ENCODE measurements around the gene COX5A. TPM values are rescaled to one million over a fixed set of nuclear protein-coding genes. Genes with fewer than 3 reads are reported as not detected.

COX5A gene
- total RNA-seq, 2 experiments from 2014 or later: 168 to 391 TPM

DNA sequence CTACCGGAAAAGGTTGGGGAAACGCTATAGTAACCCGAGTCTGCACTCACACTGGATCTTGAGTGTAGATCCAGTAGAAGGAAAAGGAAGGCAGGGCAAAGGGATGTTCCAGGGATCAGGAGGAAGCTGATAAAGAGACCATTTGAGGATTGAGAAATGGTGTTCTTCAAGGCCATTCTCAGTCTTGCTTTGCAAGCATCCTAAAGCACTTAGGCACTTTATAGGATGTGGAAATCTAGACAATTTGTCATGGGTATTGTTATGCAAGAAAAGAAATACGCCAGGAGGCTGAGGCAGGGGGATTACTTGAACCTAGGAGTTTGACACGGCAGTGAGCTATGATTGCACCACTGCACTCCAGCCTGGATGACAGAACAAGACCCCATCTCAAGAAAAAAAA, 44.3 kb upstream of the COX5A start:
- DNase-seq (ENCODE audit: low spot score): no peak
- ChIA-PET CTCF (ENCODE audit: unreplicated experiment) (no interaction called here), POLR2A (interaction anchor here (0.6 to 1.2 kb wide), 2 partner anchors 13 to 66 kb away, joined by 3 to 6 read pairs; partner anchors contain the start of gene SCAMP5)
- Histone ChIP-seq H3K4me1 (ENCODE audit: insufficient read depth, low read length, poor library complexity, severe bottlenecking) (peaks cover 4% of the 10 kb centered on the region), H3K4me3 (ENCODE audit: low read depth, low read length, poor library complexity, severe bottlenecking) (no peak overlapping the region), H3K9me3 (ENCODE audit: low read length) (no peaks in the 10 kb centered on the region), H3K36me3 (ENCODE audit: insufficient read depth, low read length) (no peaks in the 10 kb centered on the region), H4K20me1 (ENCODE audit: insufficient read depth, low read length) (no peaks in the 10 kb centered on the region), H3K27ac (ENCODE audit: low read depth, low read length, poor library complexity, severe bottlenecking) (no peak overlapping the region), H3K9me2 (ENCODE audit: insufficient read depth, low read length) (no peaks in the 10 kb centered on the region), H2AFZ (ENCODE audit: low read length) (no peak overlapping the region), H3K4me2 (ENCODE audit: low read length) (no peak overlapping the region), H3K79me2 (ENCODE audit: insufficient read depth, low read depth, low read length) (no peaks in the 10 kb centered on the region)
- no TSS peak for BruUV-seq (replicated peaks)
- TF ChIP-seq EZH2phosphoT487 (IDR thresholded peaks at IDR 0.05; ENCODE audit: borderline replicate concordance, low read depth, low read length): no peak
- TF ChIP-seq, protein P1, sequence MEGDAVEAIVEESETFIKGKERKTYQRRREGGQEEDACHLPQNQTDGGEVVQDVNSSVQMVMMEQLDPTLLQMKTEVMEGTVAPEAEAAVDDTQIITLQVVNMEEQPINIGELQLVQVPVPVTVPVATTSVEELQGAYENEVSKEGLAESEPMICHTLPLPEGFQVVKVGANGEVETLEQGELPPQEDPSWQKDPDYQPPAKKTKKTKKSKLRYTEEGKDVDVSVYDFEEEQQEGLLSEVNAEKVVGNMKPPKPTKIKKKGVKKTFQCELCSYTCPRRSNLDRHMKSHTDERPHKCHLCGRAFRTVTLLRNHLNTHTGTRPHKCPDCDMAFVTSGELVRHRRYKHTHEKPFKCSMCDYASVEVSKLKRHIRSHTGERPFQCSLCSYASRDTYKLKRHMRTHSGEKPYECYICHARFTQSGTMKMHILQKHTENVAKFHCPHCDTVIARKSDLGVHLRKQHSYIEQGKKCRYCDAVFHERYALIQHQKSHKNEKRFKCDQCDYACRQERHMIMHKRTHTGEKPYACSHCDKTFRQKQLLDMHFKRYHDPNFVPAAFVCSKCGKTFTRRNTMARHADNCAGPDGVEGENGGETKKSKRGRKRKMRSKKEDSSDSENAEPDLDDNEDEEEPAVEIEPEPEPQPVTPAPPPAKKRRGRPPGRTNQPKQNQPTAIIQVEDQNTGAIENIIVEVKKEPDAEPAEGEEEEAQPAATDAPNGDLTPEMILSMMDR (conservative IDR thresholded peaks at IDR 0.05; ENCODE audit: low read length): no peak
- intact Hi-C loops (cut with micrococcal nuclease; ENCODE audit: unreplicated experiment): no loop called here

DNA sequence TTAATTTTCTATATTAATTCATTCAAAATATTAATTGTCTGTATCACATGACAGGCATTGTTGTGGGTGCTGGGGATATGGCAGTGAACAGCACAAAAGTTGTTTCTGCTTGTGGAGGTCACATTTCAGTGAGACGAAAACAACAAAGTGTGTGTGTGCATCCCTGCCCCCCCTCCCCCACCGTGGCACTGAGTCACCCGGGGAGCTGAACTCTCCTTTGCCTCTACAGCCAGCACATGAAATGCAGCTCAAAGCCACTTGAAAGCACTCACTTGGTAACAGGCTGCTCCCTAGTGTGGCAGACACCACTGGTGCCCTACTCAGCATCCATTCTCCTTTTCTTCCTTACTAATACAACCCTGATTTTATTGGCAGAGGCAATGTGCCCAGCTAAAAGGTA, 40.6 kb upstream of the COX5A start:
- Histone ChIP-seq H3K9me3 (ENCODE audit: low read length) (no peaks in the 10 kb centered on the region), H3K36me3 (ENCODE audit: insufficient read depth, low read length) (no peaks in the 10 kb centered on the region), H4K20me1 (ENCODE audit: insufficient read depth, low read length) (no peaks in the 10 kb centered on the region), H3K4me3 (ENCODE audit: low read depth, low read length, poor library complexity, severe bottlenecking) (no peak overlapping the region), H3K79me2 (ENCODE audit: insufficient read depth, low read depth, low read length) (no peaks in the 10 kb centered on the region), H3K9me2 (ENCODE audit: insufficient read depth, low read length) (no peaks in the 10 kb centered on the region), H2AFZ (ENCODE audit: low read length) (no peak overlapping the region), H3K4me1 (ENCODE audit: insufficient read depth, low read length, poor library complexity, severe bottlenecking) (no peaks in the 10 kb centered on the region), H3K4me2 (ENCODE audit: low read length) (no peak overlapping the region), H3K27ac (ENCODE audit: low read depth, low read length, poor library complexity, severe bottlenecking) (no peak overlapping the region)
- BruUV-seq (replicated peaks): no TSS peak
- ChIA-PET CTCF (ENCODE audit: unreplicated experiment) (interaction anchor here (0.6 kb wide), 1 partner anchor 134 kb away, joined by 13 read pairs; no protein-coding TSS in a partner anchor), POLR2A (interaction anchor here (0.8 kb wide), 1 partner anchor 94 kb away, joined by 5 read pairs; no protein-coding TSS in a partner anchor)
- no peak for TF ChIP-seq EZH2phosphoT487 (IDR thresholded peaks at IDR 0.05; ENCODE audit: borderline replicate concordance, low read depth, low read length)
- TF ChIP-seq, protein P1 (conservative IDR thresholded peaks at IDR 0.05; ENCODE audit: low read length): no peak
- no peak for DNase-seq (ENCODE audit: low spot score)
- intact Hi-C loops (cut with micrococcal nuclease; ENCODE audit: unreplicated experiment): no loop called here

DNA sequence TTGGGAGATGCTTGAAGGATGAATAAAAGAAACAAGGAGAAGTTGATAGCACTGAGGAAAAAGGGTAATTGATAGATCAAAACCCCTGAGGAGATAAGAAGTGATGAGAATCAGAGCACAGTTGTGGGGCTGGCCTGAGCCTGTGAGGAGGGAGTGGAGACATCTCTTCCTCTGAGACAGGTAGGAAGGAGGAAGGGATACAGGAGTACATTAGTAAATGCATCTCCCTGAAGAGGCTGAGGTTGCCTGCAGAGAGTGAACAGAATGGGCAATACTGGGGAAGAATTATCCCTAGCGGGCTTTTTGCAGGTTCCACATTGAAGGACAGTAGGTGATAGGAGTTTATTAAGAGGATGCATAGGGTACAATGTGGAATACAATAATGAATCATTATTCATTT, 40.2 kb upstream of the COX5A start:
- ChIA-PET CTCF (ENCODE audit: unreplicated experiment) (no interaction called here), POLR2A (no interaction called here)
- intact Hi-C loops (cut with micrococcal nuclease; ENCODE audit: unreplicated experiment): no loop called here
- H4K20me1 ChIP-seq (ENCODE audit: insufficient read depth, low read length): no peaks in the 10 kb centered on the region
- no peaks in the 10 kb centered on the region for H3K79me2 ChIP-seq (ENCODE audit: insufficient read depth, low read depth, low read length)
- no peak overlapping the region for H3K4me3 ChIP-seq (ENCODE audit: low read depth, low read length, poor library complexity, severe bottlenecking)
- H2AFZ ChIP-seq (ENCODE audit: low read length): no peak overlapping the region
- no peak for TF ChIP-seq EZH2phosphoT487 (IDR thresholded peaks at IDR 0.05; ENCODE audit: borderline replicate concordance, low read depth, low read length)
- TF ChIP-seq, protein P1 (conservative IDR thresholded peaks at IDR 0.05; ENCODE audit: low read length): no peak
- H3K9me2 ChIP-seq (ENCODE audit: insufficient read depth, low read length): no peaks in the 10 kb centered on the region
- DNase-seq (ENCODE audit: low spot score): no peak
- no TSS peak for BruUV-seq (replicated peaks)
- H3K36me3 ChIP-seq (ENCODE audit: insufficient read depth, low read length): no peaks in the 10 kb centered on the region
- no peak overlapping the region for H3K4me2 ChIP-seq (ENCODE audit: low read length)
- no peaks in the 10 kb centered on the region for H3K4me1 ChIP-seq (ENCODE audit: insufficient read depth, low read length, poor library complexity, severe bottlenecking)
- H3K9me3 ChIP-seq (ENCODE audit: low read length): no peaks in the 10 kb centered on the region
- no peak overlapping the region for H3K27ac ChIP-seq (ENCODE audit: low read depth, low read length, poor library complexity, severe bottlenecking)
